Spleen (tissue), 7 donors: ENCODE measurements around the gene GYPB.
"Not testable (repeated sequence)": the region's sequence is repeated elsewhere in the genome, so short reads cannot be mapped to it uniquely, and the experiment has no call there.

Source experiments
- CTCF ChIP-seq, 11 experiments: fragments of 200-600 bp in 7 of 11; fragments of 450-650 bp in 4 of 11; sonication (generic) in 4 of 11; IDR thresholded peaks in 8 of 11; conservative IDR thresholded peaks in 3 of 11; 1 replicate in 7 of 11; 2 replicates in 4 of 11; pipeline versions ENCODE4 v1.4.0 to v1.8.0; 2016 to 2021; ENCODE audit warnings: antibody characterized with exemption in 11 of 11, inconsistent platforms in 4 of 11, mild to moderate bottlenecking in 1 of 11
- POLR2A ChIP-seq, 3 donors: fragments of 450-650 bp; IDR thresholded peaks; one replicate each; pipeline ENCODE4 v1.5.1; 2017; ENCODE audit warnings: antibody characterized with exemption in 3 of 3, mild to moderate bottlenecking in 1 of 3
- POLR2AphosphoS5 ChIP-seq, 3 donors: sonication (generic); formaldehyde crosslinking; IDR thresholded peaks; one replicate each; pipeline ENCODE4 v1.5.1; 2017; ENCODE audit warnings: antibody characterized with exemption in 3 of 3
- donor health status: DM: no; HTN: no; CAD: no; lungs with moderate emphysema.
- donor health status: DM: no; HTN: no; CAD: no.
- donor health status: DM: no; HTN: no; CAD: no.

- not testable (repeated sequence) for TF ChIP-seq CTCF (IDR thresholded peaks at IDR 0.05 in 8 of 11, conservative IDR thresholded peaks at IDR 0.05 in 3 of 11); POLR2A (IDR thresholded peaks at IDR 0.05); POLR2AphosphoS5 (IDR thresholded peaks at IDR 0.05)
Measured at GRCh38 chr4:144032580-144032979, 13.4 kb upstream of the GYPB start.
